Measurements from ENCODE around the gene BORA.
"Not testable (repeated sequence)": the region's sequence is repeated elsewhere in the genome, so short reads cannot be mapped to it uniquely, and the experiment has no call there.

The BORA gene

DNA sequence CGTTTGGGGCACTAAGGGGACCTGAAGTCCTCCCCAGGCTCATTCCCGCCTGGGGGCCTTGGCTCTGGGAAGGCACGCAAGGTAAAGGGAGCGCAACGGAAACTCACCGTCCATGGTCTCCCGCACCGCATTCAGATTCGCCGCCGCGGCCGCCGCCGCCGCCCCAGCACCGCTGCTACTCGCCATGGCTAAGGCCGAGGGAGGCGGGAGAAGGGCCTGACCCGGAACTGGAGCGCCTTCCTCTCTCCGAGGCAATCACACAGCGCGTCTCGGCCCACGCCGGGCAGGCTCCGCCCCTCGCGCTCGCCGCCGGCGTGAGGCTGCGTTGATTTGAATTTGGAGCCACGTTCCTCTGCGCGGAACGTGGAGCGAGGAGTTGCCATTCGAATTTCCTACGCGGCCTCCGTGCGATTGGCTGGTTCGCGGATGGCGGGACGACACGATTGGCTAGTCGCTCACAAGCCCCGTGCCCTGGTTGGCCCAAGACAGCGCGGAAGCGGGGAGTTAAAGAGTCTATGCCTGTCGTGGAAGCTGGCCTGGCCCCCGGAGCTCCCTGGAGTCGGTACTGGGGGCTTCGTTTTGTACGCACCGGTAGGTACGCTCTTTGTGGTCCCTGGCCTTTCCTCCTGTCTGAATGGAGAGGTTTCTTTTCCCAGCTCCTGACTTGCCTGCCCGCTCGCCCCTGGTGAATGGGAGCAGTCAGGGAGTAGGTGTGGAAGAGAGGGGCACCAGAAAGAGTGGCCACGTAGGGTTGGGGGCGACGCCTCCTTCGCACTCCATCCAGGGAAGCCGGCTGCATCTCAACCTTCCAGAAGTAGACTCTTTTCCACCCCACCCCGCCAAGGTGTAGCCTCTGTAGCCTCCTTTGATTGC is at the start of gene BORA, which contains the start of gene MZT1:
Gene BORA (plus strand): TSS at position 507 of the 873 bp plus-strand sequence. CDS start 1,018 bp downstream, outside the sequence.
Gene MZT1 (minus strand): TSS at position 213 of the 873 bp plus-strand sequence. CDS start 27 bp downstream, at position 186.
- peak; percentile 83 for DNase-seq

DNA sequence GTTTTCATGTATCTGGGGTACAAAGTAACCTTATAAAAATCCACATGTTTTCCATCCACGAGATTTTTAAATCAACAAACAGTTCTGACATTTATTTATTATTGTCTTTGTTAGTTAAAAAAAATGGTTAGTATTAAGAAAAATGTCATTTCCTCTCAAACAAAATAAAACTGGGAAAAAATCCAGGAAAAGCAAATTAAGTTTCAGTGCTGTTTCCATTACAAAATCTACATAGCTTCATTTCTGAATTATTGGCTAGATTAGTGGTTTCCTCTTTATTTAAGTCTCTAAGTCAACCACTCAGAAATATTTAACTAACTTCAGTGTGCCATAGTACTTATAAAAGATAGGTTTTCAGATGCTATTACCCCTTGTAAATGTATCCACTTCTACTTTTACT is 49.4 kb upstream of the BORA start:
- no peak for DNase-seq

DNA sequence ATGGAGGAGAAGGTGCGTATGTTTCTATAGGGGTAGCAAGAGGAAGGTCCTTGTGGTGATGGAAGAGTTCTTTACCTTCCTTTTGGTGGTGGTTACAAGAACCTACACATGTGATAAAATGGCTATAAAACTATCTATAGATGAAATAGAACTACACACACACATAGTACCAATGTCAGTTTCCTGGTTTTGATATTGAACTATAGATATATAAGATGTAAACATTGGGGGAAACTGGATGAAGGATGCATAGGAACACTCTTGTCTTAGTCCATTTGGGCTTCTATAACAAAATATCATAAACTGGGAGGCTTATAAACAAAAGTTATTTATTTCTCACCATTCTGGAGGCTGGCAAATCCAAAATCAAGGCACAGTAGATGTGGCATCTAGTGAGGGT is 47.4 kb upstream of the BORA start:
- DNase-seq: no peak

DNA sequence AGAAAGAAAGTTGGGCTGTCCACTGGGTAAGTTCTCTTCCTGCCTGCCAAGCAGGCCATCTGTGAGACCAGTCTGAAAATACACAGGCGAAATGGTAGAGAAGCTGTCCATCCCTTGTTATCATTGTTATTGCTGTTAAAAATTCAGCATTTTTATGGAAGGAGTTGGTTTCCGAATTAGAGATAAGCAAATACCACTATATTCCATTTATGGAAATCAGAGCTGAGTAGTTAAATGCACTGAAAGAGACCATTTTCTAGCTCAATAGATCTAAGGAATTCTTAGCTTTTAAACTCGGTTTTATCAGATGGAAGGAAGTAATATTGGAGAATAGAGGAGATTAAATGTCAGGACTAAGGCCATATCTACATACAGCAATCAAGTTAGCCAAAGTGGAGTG is 41.0 kb upstream of the BORA start:
- DNase-seq: no peak

DNA sequence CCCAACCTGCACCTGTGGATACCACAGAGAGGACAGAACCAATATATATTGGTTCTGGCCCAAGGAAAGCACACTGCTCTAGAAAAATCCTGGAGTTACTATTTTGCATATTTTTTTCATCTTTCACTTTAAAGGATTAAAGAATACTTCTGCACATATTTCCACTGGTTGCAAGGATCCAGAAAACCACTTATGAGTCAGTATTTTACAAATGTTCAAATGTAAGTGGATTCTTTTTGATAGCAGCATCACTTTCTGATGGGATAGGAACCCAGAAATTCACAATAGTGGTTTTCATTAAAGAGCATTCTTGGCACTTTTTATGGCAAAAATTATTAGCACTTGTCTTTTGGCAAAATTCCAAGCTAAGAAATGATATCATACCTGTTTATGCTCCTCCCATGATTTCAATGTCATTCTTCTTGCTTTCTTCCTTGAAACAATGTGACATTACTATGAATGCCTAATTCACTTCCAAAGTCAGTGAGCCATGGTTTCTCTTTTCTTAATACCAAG is 38.5 kb upstream of the BORA start:
- no peak for DNase-seq

DNA sequence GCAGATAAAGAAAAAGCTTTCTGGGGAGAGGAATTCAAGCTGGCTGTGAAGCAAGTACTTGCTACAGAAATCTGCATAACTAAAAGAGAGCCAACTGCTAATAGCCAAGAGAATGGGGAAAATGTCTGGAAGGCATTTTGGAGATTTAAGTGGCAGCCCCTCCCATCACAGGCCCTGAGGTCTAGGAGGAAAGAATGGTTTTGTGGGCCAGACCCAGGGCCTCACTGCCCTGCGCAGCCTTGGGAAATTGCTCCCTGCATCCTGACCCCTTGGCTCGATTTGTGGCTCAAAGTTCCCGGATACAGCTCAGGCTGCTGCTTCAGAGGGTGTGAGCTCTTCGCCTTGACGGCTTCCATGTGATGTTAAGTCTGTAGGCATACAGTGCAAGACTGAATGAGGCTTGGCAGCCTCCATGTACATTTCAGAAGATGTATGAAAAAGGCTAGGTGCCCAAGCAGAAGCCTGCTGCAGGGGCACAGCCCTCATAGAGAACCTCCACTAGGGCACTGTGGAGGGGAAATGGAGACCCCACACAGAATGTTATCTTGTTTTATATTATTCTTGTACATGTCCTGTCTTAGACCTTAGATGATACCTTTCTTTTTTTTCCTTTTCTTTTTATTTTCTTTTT is 34.7 kb upstream of the BORA start:
- DNase-seq: no peak

DNA sequence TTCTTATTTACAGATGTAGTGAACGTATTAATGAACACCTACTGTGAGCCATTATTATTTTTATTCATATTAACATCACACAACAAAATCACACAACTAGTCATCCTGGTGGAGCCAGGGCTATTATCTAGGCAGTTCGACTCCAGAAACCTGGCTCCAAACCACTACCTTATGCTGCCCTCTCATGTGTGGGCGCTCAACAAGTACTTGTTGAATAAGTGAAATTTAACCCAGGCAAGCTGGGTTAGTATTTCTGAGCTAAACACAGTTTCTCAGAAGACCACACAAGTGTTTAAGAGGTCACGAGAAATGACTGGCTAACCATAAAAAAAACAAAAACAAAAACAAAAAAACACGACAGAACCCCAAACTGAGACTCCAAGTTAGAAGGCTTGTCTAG is 33.9 kb upstream of the BORA start:
- DNase-seq: no peak

DNA sequence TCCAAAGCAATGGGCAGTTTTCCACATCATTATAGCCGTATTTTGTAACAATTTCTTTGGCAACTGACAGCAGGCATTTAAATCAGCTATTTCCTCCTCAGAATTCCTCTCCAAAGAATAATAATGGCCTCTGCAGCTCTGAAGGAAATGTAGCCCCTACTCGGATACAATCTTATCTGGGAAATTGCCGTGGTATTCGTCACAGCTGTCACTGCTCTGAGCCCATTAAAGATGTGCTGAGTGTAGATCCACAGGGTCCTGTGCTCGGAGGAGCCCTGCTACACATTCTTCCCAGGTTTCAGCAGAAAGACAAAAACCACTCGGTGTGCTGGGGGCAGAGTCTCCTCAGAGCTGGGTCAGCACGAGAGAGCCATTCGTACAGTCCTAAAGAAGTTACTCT is 33.4 kb upstream of the BORA start:
- no peak for DNase-seq

DNA sequence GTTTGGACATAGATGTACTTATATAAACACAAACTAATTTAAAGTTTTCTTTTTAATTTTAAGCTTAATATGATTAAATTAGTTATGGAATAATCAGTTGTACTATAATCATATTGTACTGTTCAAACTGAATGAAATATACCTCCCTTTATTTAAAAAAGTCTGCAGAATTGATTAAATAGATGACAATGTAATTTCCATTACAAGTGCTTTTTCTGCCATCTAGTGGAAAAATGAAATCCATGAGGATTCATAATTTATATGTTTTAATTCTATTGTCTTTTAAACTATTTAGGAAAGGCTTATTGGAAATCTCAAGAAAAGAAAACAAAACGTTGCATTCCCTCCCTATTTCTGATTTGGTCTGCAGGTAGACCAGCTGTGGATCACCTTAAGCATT is 31.1 kb upstream of the BORA start:
- no peak for DNase-seq

DNA sequence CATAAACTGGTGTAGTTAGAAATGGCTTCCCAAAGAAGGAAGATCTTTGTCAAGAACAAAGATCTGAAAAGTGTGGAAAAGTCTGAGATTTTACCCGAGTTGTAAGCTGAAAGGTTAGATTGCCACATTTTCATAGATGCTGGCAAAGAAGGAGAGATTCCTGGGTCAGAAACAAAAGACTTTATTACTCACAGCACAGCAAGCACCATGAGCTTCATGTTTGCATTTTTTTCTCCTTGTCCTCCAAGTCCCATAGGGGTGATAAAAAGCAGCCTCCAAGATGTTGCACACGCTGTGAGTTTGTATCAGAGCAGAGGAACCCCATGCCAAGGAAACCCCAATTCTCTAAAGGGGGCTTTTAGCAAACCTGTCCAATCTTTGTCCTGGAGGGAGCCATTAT is 29.6 kb upstream of the BORA start:
- no peak for DNase-seq

DNA sequence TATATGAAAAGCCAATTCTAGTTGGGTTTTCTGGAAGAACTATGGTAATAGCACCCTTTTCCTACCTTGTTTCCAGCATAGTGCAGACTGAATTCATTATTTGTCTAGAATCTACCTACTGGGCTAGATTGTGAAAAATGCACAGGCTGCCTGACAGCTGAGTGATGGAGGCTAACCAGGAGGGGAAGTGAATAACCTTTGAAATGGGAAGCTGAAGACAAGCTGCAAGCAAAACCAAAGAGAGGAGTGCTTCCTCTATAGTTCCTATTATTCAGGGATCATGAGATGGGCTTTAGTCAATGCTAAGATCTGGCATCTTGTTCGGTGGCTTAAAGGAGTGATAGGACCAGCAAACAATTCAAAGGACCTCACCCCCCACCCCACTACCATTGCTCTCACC is 27.2 kb upstream of the BORA start:
- no peak for DNase-seq

DNA sequence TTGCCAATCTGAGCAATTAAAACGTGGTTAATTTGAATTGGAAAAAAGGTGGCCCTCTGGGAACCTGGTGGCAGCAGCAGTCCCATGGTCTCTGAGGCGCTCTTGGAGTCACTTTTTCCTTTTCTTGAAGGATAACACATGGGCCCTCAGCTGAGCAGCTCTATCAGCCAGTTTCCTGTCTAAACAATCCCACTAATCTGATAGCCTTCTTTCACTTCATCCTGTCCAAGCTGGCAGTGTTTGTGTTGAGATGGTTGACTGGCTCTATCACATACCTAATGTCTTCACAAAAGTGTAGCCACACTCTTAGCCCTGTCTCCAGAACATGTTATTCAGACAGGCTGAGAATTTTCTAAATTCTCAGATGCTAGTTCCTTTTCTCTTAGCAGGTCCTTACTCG is 10.9 kb upstream of the BORA start:
- no peak for DNase-seq

DNA sequence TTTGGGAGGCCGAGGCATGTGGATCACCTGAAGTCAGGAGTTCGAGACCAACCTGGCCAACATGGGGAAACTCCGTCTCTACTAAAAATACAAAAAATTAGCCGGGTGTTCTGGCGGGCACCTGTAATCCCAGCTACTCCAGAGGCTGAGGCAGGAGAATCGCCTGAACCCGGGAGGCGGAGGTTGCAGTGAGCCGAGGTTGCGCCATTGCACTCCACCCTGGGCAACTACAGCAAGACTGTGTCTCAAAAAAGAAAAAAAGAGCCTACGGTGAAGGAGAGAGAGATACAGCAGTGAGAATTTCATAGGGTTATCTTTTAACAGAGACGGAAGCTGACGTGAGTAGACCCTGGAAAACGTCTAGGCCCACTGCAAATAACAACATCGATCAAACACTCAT is 1.5 kb upstream of the BORA start:
- DNase-seq: not testable (repeated sequence)

DNA sequence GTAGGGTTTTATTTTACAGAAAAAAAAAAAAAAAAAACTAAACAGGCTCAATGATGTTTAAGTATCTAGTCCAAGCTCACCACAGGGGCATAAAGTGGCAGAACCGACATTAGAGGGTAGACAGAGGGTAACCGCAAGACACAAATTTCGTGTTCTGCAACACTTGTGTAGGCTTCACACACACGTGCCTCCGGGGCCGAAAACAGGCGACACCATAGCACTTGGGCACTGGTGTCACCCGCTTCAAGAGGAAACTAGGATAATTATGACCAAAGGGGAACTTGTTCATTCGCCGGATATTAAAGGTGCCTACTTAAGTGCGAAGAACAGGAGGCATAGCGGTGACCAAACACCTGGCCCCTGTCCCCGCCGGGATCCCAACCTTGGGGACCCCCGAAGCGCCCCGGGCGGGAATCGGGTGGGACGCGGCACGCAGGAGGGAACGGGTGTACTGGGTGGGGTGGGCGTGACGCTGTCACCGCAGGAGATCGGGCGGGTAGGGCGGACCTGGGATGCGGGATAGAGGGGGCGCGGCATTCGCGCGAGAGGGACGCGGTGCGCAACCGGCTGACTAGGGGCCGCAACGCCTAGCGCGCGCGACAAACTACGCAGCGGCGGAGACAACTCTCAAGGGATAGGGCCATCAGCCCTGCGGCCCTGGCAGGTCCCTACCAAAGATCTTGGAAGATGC is 852 bp upstream of the BORA start:
- DNase-seq: no peak

DNA sequence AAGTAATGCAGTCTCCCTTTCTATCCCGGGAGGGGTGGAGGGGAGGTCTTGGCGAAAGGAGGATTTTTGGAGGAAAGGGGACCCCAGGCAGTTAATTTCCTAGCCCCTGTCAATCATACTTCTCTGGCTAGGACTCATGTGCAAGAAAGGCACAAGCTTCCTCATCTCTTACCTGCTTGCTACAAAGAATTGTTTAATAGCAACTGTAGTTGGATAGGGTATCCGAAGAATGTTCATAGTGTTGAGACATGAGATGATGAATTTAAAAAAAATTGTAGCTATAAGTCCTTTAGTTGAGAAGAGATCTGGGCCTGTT is 525 bp downstream of the BORA start:
- no peak for DNase-seq

DNA sequence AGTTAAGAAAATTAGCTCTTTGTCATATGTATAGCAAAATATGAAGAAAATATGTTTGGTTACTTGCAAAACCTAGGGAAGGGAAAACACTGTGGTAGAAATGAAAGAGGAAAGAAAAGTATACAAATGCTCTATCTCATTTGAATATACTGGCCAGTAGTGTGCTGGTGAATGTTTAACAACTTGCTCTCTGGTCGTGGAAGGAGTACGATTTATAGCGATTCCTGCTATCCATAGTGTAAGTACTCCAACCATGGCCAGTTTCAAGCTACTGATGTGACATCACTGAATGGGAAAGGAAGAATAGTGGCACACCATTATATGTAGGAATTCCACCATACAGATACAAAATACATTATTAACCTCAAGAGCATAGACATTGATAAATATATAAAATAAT is 9.3 kb downstream of the BORA start:
- no peak for DNase-seq

DNA sequence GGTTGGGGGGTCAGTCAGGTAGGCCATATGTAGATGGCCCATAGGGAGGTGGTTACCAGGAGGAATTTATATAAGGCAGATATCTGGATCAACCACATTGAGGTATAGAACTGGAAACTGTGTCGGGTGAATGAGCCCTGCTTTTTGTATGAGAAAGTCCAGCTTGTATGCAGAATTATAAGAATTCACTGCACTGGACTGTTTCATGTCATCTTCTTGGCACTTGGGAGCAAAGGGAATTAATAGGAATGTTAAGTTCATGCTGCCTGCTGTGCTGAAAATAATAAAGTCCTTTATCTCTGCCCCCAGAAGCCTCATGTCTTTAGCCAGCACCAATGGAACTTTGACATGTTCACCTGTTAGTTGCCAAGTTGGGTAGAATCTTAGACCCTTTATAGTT is 12.3 kb downstream of the BORA start:
- DNase-seq: no peak

DNA sequence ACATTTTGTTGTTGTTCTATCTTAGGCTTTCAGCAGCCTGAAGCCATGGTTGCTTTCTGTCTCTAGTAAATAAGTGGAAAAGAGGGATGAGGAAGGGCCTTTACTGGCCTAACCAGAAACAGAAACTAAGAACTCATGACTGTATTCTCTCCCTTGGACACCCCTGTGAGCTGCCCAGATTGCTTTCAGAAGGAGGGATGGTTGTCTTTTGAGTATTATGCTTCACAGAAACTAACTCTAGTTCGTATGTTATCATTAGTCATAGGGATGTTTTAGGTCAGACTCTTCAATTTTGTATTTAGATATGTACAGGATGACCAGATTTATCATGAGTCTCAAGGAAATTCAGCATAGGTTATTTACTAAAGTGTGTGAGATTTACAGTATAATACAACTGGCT is 17.5 kb downstream of the BORA start:
- no peak for DNase-seq

DNA sequence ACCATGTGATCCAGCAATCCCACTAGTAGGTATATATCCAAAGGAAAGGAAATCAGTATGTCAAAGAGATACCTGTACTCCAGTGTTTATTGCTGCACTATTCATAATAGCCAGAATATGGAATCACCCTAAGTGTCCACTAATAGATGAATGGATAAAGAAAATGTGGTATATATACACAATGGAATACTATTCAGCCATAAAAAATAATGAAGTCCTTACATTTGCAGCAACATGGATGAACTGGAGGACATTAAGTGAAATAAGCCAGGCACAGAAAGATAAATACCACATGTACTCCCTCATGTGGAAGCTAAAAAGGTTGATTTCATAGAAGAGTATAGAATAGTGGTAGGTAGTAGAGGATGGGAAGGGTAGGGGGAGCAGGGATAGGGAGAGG is 23.5 kb downstream of the BORA start:
- no peak for DNase-seq

DNA sequence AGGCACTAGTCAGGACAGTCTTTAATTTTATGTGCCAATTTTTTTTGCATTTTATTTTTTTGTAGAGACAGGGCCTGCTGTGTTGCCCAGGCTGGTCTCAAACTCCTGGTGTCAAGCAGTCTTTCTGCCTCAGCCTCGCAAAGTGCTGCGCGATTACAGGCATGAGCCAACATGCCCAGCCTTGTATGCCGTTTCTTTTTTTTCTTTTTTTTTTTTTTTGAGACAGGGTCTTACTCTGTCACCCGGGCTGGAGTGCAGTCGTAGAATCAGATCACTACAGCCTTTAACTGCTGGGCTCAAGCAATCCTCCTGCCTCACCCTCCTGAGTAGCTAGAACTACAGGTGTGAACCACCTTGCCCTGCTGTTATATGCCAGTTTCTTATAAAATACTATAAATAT is 26.4 kb downstream of the BORA start:
- DNase-seq: no peak

DNA sequence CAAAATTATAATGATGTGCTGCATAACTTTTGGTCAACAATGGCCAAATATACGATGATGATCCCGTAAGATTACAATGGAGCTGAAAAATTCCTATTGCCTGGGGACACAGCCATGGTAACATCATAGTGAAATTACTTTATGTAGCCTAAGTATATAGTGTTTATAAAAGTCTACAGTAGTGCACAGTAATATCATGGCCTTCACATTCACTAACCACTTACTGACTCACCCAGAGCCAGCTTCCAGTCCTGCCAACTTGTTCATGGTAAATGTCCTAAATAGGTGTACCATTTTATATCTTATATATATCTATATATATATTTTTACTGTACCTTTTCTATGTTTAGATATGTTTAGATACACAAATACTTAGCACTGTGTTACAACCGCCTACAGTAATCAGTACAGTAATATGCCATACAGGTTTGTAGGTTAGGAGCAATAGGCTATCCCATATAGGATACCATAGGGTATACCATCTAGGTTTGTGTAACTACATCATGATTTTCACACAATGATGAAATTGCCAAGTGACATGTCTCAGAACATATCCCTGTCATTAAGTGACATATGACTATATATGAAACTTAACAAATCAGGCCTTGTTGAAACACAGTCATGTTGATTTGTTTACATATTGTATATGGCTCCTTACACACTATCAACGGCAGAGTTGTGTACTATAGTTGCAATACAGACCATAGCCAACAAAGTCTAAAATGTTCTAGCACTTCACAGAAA is 30.2 kb downstream of the BORA start:
- DNase-seq: no peak

DNA sequence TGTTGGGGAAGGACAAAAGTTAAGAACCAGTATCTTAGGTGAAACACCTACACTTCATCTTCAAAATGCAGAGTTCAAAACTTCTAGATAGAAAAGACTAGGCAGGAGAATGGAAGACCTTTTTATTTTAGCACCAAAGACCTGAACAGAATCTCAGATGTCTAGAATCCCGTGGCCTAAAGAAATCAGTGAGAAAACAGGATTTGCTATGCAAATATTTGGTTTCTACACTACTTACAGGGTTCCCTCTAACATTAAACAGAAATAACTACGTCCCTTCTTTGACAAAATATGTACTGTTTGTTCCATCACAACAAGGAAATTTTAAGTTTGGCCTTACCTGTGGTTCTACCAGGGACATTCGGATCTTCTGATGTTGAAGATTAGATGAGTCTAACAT is 32.5 kb downstream of the BORA start:
- DNase-seq: no peak

DNA sequence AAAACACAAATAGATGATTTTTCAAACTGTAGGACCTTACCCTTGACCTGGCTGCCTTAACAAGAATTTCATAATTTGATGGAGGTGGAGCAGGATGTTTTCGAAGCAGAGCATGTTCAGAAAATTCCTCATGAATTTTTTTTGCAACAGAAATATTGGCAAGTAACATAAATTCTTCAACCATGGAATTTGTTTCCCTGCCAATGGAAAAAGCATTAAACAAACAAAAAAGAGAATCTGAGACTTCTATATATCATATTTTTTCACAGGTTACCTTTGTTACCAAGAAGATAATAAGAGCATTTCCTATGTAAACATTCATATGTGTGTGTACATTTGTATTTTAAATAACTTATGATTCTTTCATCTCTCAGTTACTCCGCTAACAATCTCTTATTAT is 35.7 kb downstream of the BORA start:
- DNase-seq: no peak
